ENCODE data around the gene GPATCH1.

GRCh38 chr19:33147538-33147937 lies 66.6 kb downstream of the GPATCH1 start:
- TF ChIP-seq ZNF274 (IDR thresholded peaks at IDR 0.05; ENCODE audit: borderline replicate concordance, extremely low read depth, low read length) = no peak
- peak in 1 of 3 experiments; percentile 8; a peak in 1 of 4 replicates for TF ChIP-seq CTCF (IDR thresholded peaks at IDR 0.05; ENCODE audit: control extremely low read depth in 1 of 3, insufficient read depth in 1 of 3, low read depth in 1 of 3, low read length in 3 of 3)
- TF ChIP-seq ATF2 (IDR thresholded peaks at IDR 0.05; ENCODE audit: low read length) = no peak
- no peak for TF ChIP-seq POU5F1 (IDR thresholded peaks at IDR 0.05; ENCODE audit: low read depth, low read length)
- no peak for TF ChIP-seq POLR2AphosphoS5 (IDR thresholded peaks at IDR 0.05; ENCODE audit: low read depth, low read length)
- no peak for TF ChIP-seq BRCA1 (IDR thresholded peaks at IDR 0.05; ENCODE audit: low read depth, low read length)
- no peak for TF ChIP-seq GABPA (IDR thresholded peaks at IDR 0.05; ENCODE audit: borderline replicate concordance, insufficient read depth, low read length)
- no peak for TF ChIP-seq HDAC2 (IDR thresholded peaks at IDR 0.05; ENCODE audit: borderline replicate concordance in 1 of 2, low read depth in 2 of 2, low read length in 2 of 2)
- TF ChIP-seq USF2 (IDR thresholded peaks at IDR 0.05; ENCODE audit: low read length) = no peak
- TF ChIP-seq SIN3A (conservative IDR thresholded peaks at IDR 0.05 in 1 of 2, IDR thresholded peaks at IDR 0.05 in 1 of 2; ENCODE audit: low read depth in 1 of 2, low read length in 2 of 2) = no peak
- no peak for TF ChIP-seq EZH2 (IDR thresholded peaks at IDR 0.05; ENCODE audit: low read depth, low read length, severe bottlenecking)
- TF ChIP-seq SAP30 (IDR thresholded peaks at IDR 0.05; ENCODE audit: insufficient read depth, insufficient replicate concordance, low read length) = no peak
- TF ChIP-seq JUN (IDR thresholded peaks at IDR 0.05; ENCODE audit: low read depth, low read length) = no peak
